GM18505 (cell line): ENCODE results near the gene FGD6.
A peak's percentile ranks its signal among the peaks of the same experiment; 100 is the strongest.

Experiments used
- ATAC-seq: cut with Tn5 transposase; IDR thresholded peaks from one replicate; pipeline ENCODE4 v1.9.1; 2021; ENCODE audit not compliant: unreplicated experiment
- POLR2A ChIP-seq: IDR thresholded peaks from 4 replicates; pipeline ENCODE4 v1.6.1; 2011; ENCODE audit warnings: borderline replicate concordance; ENCODE audit not compliant: insufficient read depth, insufficient read length; ENCODE audit errors: extremely low read depth

FGD6 gene

DNA sequence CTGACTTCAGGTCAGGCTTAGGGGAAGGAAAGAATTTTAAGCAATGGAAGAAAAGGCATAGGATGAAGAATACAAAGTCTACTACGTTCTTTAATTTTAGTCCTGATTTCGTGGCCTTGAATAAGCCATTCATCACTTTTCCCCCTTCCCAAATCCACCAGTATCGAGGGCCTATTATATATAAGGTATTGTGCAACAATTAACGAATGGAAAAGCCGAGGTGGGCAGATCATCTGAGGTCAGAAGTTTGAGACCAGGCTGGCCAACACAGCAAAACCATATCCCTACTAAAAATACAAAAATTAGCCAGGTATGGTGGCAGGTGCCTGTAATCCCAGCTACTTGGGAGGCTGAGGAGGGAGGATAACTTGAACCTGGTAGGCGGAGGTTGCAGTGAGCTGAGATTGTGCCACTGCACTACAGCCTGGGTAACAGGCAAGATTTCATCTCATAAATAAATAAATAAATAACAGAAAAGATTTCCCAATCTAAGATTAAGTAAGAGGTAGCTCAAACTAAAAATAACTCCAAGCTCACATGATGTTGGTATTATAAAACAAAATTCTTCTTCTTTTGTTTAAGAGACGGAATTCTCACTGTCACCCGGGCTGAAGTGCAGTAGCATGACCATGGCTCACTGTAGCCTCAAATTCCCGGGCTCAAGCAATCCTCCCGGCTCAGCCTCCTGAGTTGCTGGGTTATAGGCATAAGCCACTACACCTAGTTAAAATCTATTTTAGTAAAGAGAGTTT is 85.5 kb downstream of the FGD6 start:
- TF ChIP-seq POLR2A = no peak
- ATAC-seq = no peak

DNA sequence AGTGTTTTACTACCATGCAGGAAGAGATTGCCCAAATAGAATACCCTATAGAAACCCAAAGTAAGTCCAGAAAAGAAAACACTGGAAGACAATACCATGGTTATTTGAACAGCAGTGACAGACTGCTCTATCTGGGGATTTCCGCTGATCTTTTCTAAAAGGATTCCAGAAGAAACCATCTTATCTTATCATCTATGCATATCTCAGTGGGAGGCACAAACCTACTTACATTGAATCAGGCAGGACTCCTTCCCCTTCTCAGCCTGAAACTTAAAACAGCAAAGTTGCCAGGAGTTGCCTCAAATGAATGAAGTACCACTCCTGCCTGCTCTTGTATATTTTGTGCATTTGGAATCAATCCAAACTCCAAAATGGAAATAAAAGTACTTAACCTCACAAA is 87.2 kb downstream of the FGD6 start:
- no peak for ATAC-seq
- no peak for TF ChIP-seq POLR2A

DNA sequence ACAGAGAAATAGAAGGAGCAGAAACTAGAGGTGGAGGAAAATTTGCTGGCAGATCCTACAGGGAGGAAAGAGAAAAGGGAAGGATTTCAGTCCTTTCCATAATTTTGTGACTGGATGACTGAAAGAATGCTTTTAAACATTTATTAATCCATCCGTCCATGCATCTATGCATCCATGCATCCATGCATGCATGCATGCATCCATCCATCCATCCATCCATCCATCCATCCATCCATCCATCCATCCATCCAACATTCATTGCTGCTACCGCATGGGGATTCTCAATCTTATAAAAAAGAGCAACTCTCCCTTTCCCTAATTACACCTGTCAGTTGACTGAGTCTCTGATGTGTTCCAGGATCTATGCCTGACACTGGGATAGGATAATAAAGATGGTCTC is 88.2 kb downstream of the FGD6 start:
- no peak for ATAC-seq
- no peak for TF ChIP-seq POLR2A

DNA sequence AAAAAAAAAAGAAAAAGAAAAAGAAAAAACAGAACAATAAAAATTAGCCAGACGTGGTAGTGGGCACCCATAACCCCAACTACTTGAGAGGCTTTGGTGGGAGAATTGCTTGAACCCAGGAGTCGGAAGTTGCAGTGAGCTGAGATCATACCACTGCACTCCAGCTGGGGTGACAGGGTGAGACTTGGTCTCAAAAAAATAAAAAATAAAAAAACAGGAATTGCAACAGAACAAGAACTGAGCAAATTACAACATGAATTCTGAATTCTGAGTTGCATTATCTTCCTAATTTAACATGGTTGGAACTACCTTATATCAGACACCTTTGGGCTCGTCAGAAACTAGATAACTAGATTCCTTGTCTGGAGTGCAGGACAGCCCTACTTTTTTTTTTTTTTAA is 90.5 kb downstream of the FGD6 start:
- no peak for ATAC-seq
- no peak for TF ChIP-seq POLR2A

DNA sequence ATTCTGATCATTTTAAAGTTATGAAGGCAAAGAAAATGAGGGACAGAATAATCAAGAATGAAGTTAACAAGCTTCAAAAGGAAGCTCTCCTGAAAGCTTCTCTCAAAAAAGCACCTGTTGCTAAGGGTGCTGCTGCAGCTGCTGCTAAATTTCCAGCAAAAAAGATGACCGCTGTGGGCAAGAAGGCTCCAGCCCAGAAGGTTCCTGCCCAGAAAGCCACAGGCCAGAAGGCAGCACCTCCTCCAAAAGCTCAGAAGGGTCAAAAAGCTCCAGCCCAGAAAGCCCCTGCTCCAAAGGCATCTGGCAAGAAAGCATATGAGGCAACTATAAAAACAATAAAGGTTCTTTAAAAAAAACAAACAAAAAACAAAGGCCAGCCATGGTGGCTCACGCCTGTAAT is 91.2 kb downstream of the FGD6 start:
- no peak for TF ChIP-seq POLR2A

DNA sequence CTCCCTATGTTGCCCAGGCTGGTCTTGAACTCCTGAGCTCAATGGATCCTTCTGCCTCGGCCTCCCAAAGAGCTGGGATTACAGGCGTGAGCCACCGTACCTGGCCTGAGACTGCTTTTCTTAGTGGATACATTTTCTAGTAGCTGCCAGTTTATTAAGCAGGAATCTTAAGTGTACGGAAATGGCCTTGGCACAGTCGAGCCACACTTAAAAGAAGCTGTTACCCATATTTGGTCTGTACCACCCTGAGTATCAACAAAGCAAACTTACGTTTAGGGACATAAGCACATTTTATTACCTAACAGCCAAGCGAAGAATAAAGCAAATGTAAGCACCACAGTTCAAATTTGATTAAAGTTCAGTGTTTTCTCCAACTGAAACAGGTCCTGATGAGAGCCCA is 93.2 kb downstream of the FGD6 start:
- ATAC-seq = no peak
- no peak for TF ChIP-seq POLR2A

More for the DNA sequence above, 91.2 kb downstream of the FGD6 start:
- no peak for ATAC-seq

DNA sequence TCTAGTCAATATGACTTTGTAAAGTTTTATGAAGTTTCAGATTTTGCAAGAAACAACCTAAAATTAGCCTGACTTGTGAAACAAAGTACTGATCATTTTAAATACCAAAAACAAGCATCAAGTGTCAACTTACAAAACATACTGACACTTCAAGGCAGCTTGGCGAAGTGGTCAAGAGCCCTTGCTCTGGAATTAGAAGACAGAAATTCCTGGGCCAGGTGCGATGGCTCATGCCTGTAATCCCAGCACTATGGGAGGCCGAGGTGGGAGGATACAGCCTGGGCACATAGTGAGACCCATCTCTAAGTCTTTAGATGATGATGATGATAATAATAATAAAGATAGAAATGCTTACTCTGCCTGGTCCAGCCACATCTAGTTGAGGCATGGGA is 98.5 kb downstream of the FGD6 start:
- ATAC-seq = no peak
- no peak for TF ChIP-seq POLR2A

DNA sequence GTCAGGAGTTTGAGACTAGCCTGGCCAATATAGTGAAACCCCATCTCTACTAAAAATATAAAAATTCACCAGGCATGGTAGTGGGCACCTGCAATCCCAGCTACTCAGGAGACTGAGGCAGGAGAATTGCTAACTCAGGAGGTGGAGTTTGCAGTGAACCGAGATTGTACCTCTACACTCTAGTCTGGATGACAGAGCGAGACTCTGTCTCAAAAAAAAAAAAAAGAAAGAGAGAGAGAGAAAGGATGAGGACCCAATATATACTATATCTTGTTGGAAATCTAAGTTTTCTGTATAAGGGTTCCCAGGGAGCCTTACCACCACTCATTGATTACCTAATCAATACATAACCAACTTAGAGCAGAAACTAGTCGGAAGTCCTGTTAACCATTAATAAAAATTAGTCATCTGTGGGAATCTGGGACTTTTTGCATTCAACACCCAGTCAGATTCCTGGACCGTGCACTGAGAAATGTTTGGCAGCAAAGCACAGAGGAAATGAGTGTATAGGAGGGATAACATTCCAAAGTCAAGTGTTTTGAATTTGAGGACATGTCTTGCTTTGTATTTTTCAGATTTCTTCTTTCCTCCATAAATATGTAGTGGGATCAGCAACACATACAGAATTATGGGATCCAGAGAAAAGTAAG is 99.0 kb downstream of the FGD6 start:
- TF ChIP-seq POLR2A = no peak
- ATAC-seq = no peak

DNA sequence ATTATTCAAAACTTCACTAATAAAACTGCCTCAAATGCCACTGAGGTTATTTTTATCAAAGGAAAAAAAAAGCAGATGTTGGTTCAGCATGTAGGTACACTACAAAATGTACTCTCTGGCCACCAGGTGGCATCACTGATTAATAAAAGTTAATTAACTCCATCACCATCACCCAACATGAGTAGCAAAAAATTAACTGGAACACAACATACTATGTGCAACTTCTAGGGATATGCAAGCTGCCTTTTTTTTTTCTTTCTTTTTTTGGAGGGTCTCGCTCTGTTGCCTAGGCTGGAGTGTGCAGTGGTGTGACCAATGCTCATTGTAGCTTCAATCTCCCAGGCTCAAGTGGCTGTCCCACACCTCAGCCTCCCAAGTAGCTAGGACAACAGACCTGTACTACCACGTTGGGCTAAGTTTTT is 100.1 kb downstream of the FGD6 start:
- peak; percentile 70 for ATAC-seq
- no peak for TF ChIP-seq POLR2A

DNA sequence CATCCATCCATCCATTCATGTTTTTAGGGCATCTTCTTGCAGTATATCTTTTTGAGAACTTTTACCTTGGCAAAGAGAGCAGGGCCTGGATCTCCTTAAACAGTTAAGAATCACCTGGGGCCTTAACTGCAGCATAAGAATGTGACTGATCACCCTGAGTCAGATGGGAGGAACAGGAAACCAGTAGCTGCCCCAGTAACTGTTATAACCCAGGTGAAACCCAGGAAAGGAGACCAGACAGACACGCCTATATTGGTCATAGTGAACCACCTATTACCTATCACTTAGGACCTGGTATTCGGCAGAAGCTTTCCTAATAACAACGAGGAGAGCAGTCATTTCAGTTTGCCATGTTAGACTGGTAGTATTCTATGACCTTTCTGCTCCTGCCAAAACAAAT is 100.5 kb downstream of the FGD6 start:
- ATAC-seq = peak; percentile 58
- no peak for TF ChIP-seq POLR2A

DNA sequence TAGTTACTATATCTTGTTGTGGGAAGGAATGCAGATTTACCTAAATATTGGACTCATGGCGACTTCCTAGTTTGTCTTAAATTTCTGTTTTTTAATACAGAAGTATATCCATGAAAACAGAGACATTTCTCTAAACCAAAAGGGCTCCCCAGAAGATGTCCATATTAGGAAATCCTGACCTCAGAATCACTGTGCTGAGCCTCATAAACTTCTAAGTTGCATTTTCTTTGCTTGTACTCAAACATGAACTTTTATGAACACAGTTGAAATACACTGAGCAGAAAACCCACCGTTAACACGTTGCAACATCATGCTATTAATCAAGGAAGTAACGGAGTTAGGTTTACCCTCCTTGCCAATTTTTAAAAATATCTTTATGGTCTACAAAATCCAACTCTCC is 100.9 kb downstream of the FGD6 start:
- no peak for ATAC-seq

DNA sequence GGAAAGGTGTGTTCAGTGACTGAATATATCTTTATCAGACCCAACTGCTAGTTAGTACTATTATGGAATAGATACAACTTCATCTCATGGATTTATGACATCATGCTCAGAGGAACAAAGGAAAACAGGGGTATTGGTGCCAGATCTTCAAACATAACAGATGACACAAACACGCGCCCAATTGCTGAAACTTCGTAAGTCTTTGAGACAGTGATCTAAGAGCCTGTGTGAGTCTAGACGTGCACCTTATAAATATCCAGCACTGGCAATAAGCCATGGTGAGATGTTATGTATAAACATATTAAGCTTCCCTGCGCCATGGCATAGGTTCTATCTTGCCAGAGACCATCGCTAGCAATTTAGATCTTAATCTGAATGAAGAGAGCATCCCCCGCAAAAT is 101.6 kb downstream of the FGD6 start:
- no peak for ATAC-seq
- TF ChIP-seq POLR2A = no peak

More for the DNA sequence above, 100.9 kb downstream of the FGD6 start:
- no peak for TF ChIP-seq POLR2A

DNA sequence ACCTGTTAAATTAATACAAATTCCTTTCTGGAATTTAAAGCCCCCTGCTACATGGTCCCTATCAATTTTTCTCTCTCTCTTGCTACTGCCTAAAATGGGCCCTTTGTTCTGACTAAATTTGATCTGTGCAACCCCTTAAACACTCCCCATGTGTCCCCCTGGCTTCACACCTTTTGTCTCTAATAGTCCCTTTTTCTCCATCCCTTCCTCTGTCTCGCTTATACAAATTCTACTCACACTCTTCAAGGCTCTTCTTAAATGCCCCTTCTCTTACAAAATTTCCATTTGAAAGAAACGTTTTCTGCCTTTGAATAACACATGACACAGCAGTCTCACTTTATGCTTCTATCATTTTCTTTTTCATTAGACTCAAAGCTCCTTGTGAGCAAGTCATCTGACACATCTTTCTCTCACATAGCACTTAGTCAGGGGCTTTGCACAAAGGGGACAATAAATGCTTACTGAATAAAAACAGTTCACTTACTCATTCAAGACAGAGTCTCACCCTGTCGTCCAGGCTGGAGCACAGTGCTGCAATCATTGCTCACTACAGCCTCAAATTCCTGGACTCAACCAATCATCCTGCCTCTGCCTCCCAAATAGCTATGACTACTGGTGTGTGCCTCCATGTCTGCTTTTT is 102.4 kb downstream of the FGD6 start:
- no peak for TF ChIP-seq POLR2A
- ATAC-seq = no peak

DNA sequence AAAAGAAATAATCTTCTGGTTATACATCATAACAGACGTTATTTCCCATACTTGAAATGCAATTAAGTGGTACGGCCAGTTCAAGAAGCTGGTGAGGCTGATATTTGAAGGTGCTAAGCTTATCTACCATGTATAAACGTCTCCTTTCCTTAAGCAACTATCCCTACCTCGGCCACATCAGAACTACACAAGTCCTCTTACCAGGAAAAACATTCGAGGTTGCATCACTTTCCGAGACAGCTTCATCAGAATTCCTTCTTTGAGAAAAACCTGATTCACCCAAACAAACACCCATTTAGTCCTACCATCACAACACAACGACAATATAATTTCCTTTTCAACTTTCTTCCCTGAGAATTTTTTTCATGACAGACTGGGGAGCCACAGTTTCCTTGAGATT is 109.9 kb downstream of the FGD6 start:
- no peak for ATAC-seq

More for the DNA sequence above, 109.9 kb downstream of the FGD6 start:
- TF ChIP-seq POLR2A = no peak
